DND-41 (cell line): Measurements from ENCODE around the gene NARS2.

Experiments used
- EZH2 ChIP-seq: IDR thresholded peaks from 3 replicates; pipeline ENCODE4 v1.6.1; 2012; ENCODE audit warnings: borderline replicate concordance, low read depth, mild to moderate bottlenecking, moderate library complexity, low read length, inconsistent platforms; ENCODE audit not compliant: severe bottlenecking
- TF ChIP-seq, protein P1 (sequence below): IDR thresholded peaks from 2 replicates; pipeline ENCODE4 v1.5.1; 2012; ENCODE audit warnings: borderline replicate concordance, low read length, moderate library complexity, mild to moderate bottlenecking; ENCODE audit not compliant: poor library complexity, severe bottlenecking; ENCODE audit errors: extremely low read depth

DNA sequence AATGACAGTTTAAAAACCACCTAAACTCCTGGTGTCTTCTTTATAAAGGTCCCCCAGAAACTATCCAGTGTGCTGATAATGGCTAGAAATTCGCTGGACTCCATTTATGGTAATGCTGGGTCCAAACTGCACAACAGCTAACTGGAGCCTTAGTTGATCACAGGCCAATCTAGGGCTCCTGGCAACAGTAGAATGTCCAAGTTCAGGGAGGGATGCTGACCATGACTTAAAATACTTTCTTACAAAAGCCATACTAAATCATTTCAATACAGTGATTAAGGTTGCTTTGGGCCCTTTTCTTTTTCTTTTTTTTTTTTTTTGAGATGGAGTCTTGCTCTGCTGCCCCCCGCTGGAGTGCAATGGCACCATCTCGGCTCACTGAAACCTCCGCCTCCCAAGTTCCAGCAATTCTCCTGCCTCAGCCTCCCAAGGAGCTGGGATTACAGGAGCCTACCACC is 142.6 kb downstream of the NARS2 start:
- TF ChIP-seq, protein P1, sequence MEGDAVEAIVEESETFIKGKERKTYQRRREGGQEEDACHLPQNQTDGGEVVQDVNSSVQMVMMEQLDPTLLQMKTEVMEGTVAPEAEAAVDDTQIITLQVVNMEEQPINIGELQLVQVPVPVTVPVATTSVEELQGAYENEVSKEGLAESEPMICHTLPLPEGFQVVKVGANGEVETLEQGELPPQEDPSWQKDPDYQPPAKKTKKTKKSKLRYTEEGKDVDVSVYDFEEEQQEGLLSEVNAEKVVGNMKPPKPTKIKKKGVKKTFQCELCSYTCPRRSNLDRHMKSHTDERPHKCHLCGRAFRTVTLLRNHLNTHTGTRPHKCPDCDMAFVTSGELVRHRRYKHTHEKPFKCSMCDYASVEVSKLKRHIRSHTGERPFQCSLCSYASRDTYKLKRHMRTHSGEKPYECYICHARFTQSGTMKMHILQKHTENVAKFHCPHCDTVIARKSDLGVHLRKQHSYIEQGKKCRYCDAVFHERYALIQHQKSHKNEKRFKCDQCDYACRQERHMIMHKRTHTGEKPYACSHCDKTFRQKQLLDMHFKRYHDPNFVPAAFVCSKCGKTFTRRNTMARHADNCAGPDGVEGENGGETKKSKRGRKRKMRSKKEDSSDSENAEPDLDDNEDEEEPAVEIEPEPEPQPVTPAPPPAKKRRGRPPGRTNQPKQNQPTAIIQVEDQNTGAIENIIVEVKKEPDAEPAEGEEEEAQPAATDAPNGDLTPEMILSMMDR, result peak; percentile 70
- TF ChIP-seq EZH2, result no peak
